ENCODE measurements around the gene PIK3R1.

Gene PIK3R1

GRCh38 chr5:68176253-68176652 is 39.3 kb upstream of the PIK3R1 start:
- no peak for TF ChIP-seq CTCF (IDR thresholded peaks at IDR 0.05; ENCODE audit: low read depth, low read length, missing control alignments)
- no peak overlapping the region for H3K4me3 ChIP-seq (replicated peaks; ENCODE audit: low read depth, low read length)
- DNase-seq (ENCODE audit: extremely low read depth, low read depth): no peak

GRCh38 chr5:68176802-68177479 is 38.6 kb upstream of the PIK3R1 start:
- no peak for TF ChIP-seq CTCF (IDR thresholded peaks at IDR 0.05; ENCODE audit: low read depth, low read length, missing control alignments)
- H3K4me3 ChIP-seq (replicated peaks; ENCODE audit: low read depth, low read length): no peak overlapping the region
- DNase-seq (ENCODE audit: extremely low read depth, low read depth): no peak

GRCh38 chr5:68177676-68178075 is 37.9 kb upstream of the PIK3R1 start:
- DNase-seq (ENCODE audit: extremely low read depth, low read depth): no peak
- no peak for TF ChIP-seq CTCF (IDR thresholded peaks at IDR 0.05; ENCODE audit: low read depth, low read length, missing control alignments)
- no peak overlapping the region for H3K4me3 ChIP-seq (replicated peaks; ENCODE audit: low read depth, low read length)

- H3K4me3 ChIP-seq (replicated peaks; ENCODE audit: low read depth, low read length): no peak overlapping the region
- no peak for TF ChIP-seq CTCF (IDR thresholded peaks at IDR 0.05; ENCODE audit: low read depth, low read length, missing control alignments)
- DNase-seq (ENCODE audit: extremely low read depth, low read depth): no peak
These were observed 37.0 kb upstream of the PIK3R1 start for GRCh38 chr5:68178579-68178978.

GRCh38 chr5:68180121-68181038 is 35.2 kb upstream of the PIK3R1 start:
- no peak overlapping the region for H3K4me3 ChIP-seq (replicated peaks; ENCODE audit: low read depth, low read length)
- no peak for DNase-seq (ENCODE audit: extremely low read depth, low read depth)
- no peak for TF ChIP-seq CTCF (IDR thresholded peaks at IDR 0.05; ENCODE audit: low read depth, low read length, missing control alignments)

- no peak for TF ChIP-seq CTCF (IDR thresholded peaks at IDR 0.05; ENCODE audit: low read depth, low read length, missing control alignments)
- DNase-seq (ENCODE audit: extremely low read depth, low read depth): no peak
- H3K4me3 ChIP-seq (replicated peaks; ENCODE audit: low read depth, low read length): no peak overlapping the region
These were observed 34.4 kb upstream of the PIK3R1 start for GRCh38 chr5:68181039-68181599.
